ENCODE results near the gene CSNK2A3.

The CSNK2A3 gene

DNA sequence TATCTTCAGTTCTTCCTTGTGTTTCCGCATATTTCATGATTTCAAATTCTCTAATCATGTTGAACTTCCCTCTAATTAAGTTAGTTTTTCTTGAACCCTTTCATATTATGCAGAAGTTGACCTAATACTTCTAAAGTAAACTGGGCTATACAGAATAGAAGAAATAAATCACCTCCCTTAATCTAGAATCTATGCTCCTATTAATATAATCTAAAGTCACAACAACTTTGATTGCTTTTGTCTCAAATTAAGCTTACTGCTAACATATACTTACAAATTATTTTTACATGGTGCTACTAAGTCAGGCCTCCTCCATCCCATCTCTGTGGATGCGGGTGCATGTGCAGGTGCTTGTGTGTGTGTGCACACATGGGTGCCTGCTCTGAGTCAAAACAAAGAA, 27.3 kb upstream of the CSNK2A3 start:
- TF ChIP-seq CSDC2 (CRISPR knock-in tag; IDR thresholded peaks at IDR 0.05) (no peak), ESRRG (CRISPR knock-in tag; IDR thresholded peaks at IDR 0.05) (no peak), OSR1 (CRISPR knock-in tag; IDR thresholded peaks at IDR 0.05) (no peak), ZNF70 (CRISPR knock-in tag; IDR thresholded peaks at IDR 0.05) (peak; percentile 98), ZFP3 (CRISPR knock-in tag; IDR thresholded peaks at IDR 0.05) (no peak), ARNTL (CRISPR knock-in tag; IDR thresholded peaks at IDR 0.05; ENCODE audit: borderline replicate concordance, low read depth) (no peak), BACH2 (CRISPR knock-in tag; IDR thresholded peaks at IDR 0.05; ENCODE audit: borderline replicate concordance) (no peak), RARB (CRISPR knock-in tag; IDR thresholded peaks at IDR 0.05) (no peak), TCF4 (CRISPR knock-in tag; IDR thresholded peaks at IDR 0.05; ENCODE audit: borderline replicate concordance) (no peak)
- ATAC-seq, result no peak

DNA sequence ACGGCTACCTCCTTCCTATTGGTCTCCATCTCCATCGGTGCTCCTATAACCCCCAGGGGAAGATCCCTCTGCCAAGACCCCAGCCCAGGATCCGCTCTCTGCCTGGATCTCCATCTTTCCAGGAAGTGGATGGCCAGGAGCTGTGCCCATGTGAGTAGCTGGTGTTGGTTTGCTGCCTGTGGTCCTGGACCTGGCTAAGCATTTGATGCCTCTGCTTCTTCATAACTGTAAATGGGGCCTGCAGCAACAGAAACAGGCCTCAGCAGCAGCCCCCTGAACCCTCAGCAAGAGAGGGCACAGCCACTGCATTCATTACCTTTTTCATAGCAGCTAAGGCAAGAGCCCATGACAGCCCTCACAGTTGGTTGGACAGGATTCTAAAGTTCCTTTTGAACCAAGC, 26.6 kb upstream of the CSNK2A3 start:
- TF ChIP-seq ESRRG (CRISPR knock-in tag; IDR thresholded peaks at IDR 0.05) (no peak), ZFP30 (CRISPR knock-in tag; IDR thresholded peaks at IDR 0.05) (no peak), CSDC2 (CRISPR knock-in tag; IDR thresholded peaks at IDR 0.05) (no peak), PPARA (CRISPR knock-in tag; IDR thresholded peaks at IDR 0.05; ENCODE audit: borderline replicate concordance) (no peak)
- TF ChIP-seq, protein P1, sequence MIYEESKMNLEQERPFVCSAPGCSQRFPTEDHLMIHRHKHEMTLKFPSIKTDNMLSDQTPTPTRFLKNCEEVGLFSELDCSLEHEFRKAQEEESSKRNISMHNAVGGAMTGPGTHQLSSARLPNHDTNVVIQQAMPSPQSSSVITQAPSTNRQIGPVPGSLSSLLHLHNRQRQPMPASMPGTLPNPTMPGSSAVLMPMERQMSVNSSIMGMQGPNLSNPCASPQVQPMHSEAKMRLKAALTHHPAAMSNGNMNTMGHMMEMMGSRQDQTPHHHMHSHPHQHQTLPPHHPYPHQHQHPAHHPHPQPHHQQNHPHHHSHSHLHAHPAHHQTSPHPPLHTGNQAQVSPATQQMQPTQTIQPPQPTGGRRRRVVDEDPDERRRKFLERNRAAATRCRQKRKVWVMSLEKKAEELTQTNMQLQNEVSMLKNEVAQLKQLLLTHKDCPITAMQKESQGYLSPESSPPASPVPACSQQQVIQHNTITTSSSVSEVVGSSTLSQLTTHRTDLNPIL (CRISPR knock-in tag; IDR thresholded peaks at IDR 0.05; ENCODE audit: low read depth), result no peak
- no peak for ATAC-seq

DNA sequence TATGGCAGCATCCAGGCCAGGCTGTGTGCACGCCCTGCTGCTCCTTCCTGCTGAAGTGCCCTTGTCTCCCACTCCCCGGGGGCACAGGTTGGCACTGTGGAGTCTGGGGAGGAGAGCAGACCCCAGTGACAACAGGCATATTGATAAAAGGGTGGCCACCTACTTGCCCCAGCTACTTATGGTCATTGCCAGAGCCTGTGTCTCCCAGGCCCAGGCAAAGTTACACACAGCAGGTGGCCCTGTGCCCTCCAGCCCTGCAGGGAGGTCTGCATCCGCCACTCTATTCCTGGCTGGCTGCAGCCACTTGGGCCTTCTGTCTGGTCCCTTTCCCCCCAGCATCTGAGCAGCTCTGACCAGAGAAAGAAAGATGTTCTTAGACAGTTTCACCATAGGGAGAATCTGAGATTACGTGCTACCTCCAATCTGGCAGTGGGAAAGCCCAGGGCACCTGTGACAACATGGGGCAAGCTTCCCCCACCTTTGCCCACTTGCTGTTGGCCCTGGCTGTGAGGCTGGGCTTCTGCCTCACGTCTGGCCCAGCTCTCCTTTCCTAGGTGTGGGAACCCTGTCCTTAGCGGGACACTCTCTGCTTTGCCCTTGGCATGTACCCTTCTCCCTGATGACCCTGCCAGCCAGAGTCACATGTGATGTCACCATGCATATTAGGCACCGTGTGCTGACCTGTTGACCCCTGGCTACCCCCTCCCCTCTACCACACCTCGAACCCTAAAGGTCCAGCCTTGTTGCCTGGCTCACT, 25.3 kb upstream of the CSNK2A3 start:
- no peak for TF ChIP-seq GLIS3 (CRISPR knock-in tag; IDR thresholded peaks at IDR 0.05)
- TF ChIP-seq TCF4 (CRISPR knock-in tag; IDR thresholded peaks at IDR 0.05; ENCODE audit: borderline replicate concordance), result no peak
- no peak for TF ChIP-seq ISL1 (CRISPR knock-in tag; IDR thresholded peaks at IDR 0.05)
- TF ChIP-seq ESRRG (CRISPR knock-in tag; IDR thresholded peaks at IDR 0.05), result no peak
- TF ChIP-seq, protein P2, sequence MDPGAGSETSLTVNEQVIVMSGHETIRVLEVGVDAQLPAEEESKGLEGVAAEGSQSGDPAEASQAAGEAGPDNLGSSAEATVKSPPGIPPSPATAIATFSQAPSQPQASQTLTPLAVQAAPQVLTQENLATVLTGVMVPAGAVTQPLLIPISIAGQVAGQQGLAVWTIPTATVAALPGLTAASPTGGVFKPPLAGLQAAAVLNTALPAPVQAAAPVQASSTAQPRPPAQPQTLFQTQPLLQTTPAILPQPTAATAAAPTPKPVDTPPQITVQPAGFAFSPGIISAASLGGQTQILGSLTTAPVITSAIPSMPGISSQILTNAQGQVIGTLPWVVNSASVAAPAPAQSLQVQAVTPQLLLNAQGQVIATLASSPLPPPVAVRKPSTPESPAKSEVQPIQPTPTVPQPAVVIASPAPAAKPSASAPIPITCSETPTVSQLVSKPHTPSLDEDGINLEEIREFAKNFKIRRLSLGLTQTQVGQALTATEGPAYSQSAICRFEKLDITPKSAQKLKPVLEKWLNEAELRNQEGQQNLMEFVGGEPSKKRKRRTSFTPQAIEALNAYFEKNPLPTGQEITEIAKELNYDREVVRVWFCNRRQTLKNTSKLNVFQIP (CRISPR knock-in tag; IDR thresholded peaks at IDR 0.05; ENCODE audit: borderline replicate concordance, low read depth), result no peak
- ATAC-seq, result no peak; the same call in 2 of the 3 replicates

DNA sequence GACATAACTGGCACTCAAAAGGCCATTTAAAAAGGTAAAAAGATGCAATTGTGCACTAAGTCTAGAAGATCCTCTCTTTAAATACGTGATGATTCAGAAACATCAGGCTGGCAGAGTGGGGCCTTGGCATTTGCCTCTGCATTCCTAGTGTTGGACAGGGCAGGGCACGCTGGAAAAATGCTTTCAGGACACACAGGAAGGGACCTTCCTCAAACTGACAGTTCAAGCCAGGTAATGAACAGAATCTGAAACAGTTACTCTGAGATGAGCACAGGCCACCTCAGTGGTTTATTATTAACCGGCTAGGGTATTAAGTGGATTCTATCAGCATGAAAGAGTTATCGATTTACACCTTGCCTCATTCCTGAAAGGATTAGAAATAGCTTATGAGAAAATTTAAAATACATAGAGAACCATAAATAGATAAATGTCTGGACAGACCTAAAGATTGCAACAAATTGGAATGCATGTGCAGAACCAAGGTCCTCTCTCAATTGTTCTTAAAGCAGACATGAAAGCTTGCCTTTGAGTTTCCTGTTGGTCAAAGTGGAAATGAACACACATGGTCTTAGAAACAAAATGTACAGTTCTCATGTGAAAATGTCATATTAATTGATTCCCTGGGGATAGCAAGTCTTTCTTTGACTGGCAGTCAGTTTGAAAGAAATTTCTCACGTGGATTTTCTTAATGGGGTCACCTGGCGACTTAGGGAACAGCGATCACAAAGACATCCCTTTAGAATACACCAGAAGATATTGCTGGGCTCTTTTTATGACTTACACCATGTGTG, 21.5 kb upstream of the CSNK2A3 start:
- no peak for ATAC-seq
- TF ChIP-seq SNAI2 (CRISPR knock-in tag; IDR thresholded peaks at IDR 0.05), result no peak
- TF ChIP-seq, protein P3, sequence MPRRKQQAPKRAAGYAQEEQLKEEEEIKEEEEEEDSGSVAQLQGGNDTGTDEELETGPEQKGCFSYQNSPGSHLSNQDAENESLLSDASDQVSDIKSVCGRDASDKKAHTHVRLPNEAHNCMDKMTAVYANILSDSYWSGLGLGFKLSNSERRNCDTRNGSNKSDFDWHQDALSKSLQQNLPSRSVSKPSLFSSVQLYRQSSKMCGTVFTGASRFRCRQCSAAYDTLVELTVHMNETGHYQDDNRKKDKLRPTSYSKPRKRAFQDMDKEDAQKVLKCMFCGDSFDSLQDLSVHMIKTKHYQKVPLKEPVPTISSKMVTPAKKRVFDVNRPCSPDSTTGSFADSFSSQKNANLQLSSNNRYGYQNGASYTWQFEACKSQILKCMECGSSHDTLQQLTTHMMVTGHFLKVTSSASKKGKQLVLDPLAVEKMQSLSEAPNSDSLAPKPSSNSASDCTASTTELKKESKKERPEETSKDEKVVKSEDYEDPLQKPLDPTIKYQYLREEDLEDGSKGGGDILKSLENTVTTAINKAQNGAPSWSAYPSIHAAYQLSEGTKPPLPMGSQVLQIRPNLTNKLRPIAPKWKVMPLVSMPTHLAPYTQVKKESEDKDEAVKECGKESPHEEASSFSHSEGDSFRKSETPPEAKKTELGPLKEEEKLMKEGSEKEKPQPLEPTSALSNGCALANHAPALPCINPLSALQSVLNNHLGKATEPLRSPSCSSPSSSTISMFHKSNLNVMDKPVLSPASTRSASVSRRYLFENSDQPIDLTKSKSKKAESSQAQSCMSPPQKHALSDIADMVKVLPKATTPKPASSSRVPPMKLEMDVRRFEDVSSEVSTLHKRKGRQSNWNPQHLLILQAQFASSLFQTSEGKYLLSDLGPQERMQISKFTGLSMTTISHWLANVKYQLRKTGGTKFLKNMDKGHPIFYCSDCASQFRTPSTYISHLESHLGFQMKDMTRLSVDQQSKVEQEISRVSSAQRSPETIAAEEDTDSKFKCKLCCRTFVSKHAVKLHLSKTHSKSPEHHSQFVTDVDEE (CRISPR knock-in tag; IDR thresholded peaks at IDR 0.05), result no peak
- TF ChIP-seq, protein P2 (CRISPR knock-in tag; IDR thresholded peaks at IDR 0.05; ENCODE audit: borderline replicate concordance, low read depth), result no peak
- no peak for TF ChIP-seq ZFP30 (CRISPR knock-in tag; IDR thresholded peaks at IDR 0.05)
- no peak for TF ChIP-seq TOX (CRISPR knock-in tag; IDR thresholded peaks at IDR 0.05; ENCODE audit: borderline replicate concordance)
- no peak for TF ChIP-seq CSDC2 (CRISPR knock-in tag; IDR thresholded peaks at IDR 0.05)
- TF ChIP-seq GLIS3 (CRISPR knock-in tag; IDR thresholded peaks at IDR 0.05), result no peak
- no peak for TF ChIP-seq PPARA (CRISPR knock-in tag; IDR thresholded peaks at IDR 0.05; ENCODE audit: borderline replicate concordance)
- TF ChIP-seq BACH2 (CRISPR knock-in tag; IDR thresholded peaks at IDR 0.05; ENCODE audit: borderline replicate concordance), result no peak
- no peak for TF ChIP-seq RARB (CRISPR knock-in tag; IDR thresholded peaks at IDR 0.05)
- no peak for TF ChIP-seq ZNF8 (CRISPR knock-in tag; IDR thresholded peaks at IDR 0.05)
- TF ChIP-seq, protein P4, sequence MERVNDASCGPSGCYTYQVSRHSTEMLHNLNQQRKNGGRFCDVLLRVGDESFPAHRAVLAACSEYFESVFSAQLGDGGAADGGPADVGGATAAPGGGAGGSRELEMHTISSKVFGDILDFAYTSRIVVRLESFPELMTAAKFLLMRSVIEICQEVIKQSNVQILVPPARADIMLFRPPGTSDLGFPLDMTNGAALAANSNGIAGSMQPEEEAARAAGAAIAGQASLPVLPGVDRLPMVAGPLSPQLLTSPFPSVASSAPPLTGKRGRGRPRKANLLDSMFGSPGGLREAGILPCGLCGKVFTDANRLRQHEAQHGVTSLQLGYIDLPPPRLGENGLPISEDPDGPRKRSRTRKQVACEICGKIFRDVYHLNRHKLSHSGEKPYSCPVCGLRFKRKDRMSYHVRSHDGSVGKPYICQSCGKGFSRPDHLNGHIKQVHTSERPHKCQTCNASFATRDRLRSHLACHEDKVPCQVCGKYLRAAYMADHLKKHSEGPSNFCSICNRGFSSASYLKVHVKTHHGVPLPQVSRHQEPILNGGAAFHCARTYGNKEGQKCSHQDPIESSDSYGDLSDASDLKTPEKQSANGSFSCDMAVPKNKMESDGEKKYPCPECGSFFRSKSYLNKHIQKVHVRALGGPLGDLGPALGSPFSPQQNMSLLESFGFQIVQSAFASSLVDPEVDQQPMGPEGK (CRISPR knock-in tag; IDR thresholded peaks at IDR 0.05; ENCODE audit: borderline replicate concordance), result no peak

Data from SK-N-SH treated with all-trans-retinoic acid at 6 μM for 48 hours (cell line).